ENCODE results near the gene CXCR4.

The CXCR4 gene

GRCh38 chr2:136139631-136140030 lies 21.7 kb upstream of the CXCR4 start:
- DNase-seq (ENCODE audit: insufficient read length) (no peak), FAIRE-seq (peak; percentile 90)
- no peak for TF ChIP-seq TAF1 (IDR thresholded peaks at IDR 0.05; ENCODE audit: borderline replicate concordance, low read depth, low read length)
- TF ChIP-seq POLR2A (IDR thresholded peaks at IDR 0.05; ENCODE audit: low read depth, low read length): no peak
- TF ChIP-seq POLR2AphosphoS5 (IDR thresholded peaks at IDR 0.05; ENCODE audit: low read depth, low read length): no peak

DNA sequence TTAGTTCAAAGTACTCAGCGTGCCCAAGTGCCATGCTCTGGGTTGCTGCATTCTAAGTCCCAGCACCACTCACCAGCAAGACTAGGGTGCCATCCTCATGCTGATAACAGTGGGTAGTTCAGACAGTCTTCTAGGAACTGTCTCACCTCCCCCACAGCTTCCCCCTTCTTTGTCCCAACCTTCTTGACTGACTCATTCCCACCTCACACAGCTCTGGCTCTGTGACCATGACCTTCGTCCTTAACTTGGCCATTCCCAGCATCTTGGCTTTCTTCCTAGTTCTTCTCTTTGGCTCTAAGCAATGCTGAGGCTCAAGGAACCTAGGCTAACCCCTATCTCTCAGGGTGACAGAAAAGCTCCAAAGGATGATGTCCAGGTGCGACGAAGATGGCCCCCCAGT lies 20.0 kb upstream of the CXCR4 start:
- FAIRE-seq (peak; percentile 21), DNase-seq (ENCODE audit: insufficient read length) (no peak)
- TF ChIP-seq POLR2A (IDR thresholded peaks at IDR 0.05; ENCODE audit: low read depth, low read length): no peak
- TF ChIP-seq POLR2AphosphoS5 (IDR thresholded peaks at IDR 0.05; ENCODE audit: low read depth, low read length): no peak
- no peak for TF ChIP-seq TAF1 (IDR thresholded peaks at IDR 0.05; ENCODE audit: borderline replicate concordance, low read depth, low read length)

DNA sequence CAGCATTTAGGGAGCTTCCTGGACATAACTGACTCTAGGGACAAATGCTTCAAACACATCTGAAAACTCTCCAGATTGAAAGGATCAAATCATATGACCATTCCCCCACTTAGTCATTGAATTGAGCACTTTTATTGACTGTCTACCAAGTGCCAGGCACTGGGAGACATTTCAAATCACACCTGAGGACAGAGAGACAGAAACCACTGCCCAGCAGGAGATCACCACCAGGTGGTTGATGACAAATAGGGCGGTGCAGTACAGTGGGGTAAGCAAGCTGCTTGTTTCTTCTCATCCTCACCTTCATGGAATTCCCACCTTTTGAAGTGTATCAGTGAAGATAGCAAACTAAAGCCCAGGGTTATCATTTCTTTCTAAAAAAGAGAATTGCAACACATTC lies 19.0 kb upstream of the CXCR4 start:
- FAIRE-seq (peak; percentile 9), DNase-seq (ENCODE audit: insufficient read length) (no peak)
- TF ChIP-seq TAF1 (IDR thresholded peaks at IDR 0.05; ENCODE audit: borderline replicate concordance, low read depth, low read length) (no peak), POLR2A (IDR thresholded peaks at IDR 0.05; ENCODE audit: low read depth, low read length) (no peak), POLR2AphosphoS5 (IDR thresholded peaks at IDR 0.05; ENCODE audit: low read depth, low read length) (no peak)

DNA sequence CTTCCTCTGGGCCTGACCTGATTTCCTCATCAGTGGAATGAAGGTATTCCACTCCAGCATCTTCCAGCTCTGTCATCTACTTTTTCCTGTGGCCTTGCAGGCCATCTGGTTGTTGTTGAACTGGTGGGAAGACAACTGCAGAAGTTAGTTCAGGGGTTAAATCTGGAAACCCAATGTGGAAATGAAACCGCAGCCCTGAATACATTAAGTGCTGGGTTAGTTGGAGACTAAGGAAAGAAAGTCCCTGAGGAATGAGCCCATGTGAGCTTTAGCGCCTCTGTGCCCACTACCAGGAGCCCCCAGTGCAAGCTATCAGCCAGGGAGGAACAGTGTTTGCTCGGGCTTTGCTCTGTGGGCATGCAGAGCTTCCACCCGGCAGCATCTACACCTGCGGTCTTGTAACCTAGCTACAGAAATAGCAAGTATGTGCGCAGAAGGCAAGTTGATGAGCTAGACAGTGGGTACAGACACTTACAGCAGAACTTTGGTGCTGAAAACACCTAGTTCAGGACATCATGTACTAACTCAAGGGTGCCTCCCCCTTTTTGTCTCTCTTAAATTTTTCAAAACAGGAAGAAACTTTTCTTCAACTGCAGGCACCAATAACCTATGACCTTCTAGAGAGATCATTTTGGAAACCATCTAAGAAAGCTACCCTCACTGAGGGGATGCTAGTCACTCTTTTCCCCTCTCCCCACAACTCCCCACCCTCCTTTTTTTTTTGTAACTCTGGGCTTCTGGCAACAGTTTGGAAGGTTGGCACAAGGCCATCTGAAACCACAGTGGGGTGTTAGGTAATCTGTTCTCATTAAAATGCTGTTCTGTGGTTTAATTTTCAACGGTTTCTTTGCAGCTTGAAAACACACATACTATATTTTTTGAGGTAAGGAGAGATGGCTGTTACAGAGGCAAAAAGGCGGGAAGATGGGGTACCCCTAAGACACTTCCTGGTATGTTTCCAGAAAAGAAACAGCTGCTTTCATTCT lies 18.3 kb upstream of the CXCR4 start:
- TF ChIP-seq POLR2AphosphoS5 (IDR thresholded peaks at IDR 0.05; ENCODE audit: low read depth, low read length): no peak
- TF ChIP-seq POLR2A (IDR thresholded peaks at IDR 0.05; ENCODE audit: low read depth, low read length): no peak
- no peak for TF ChIP-seq TAF1 (IDR thresholded peaks at IDR 0.05; ENCODE audit: borderline replicate concordance, low read depth, low read length)
- no peak for DNase-seq (ENCODE audit: insufficient read length)
- FAIRE-seq: peak; percentile 97

GRCh38 chr2:136135462-136135861 lies 17.5 kb upstream of the CXCR4 start:
- TF ChIP-seq POLR2A (IDR thresholded peaks at IDR 0.05; ENCODE audit: low read depth, low read length) (no peak), POLR2AphosphoS5 (IDR thresholded peaks at IDR 0.05; ENCODE audit: low read depth, low read length) (no peak), TAF1 (IDR thresholded peaks at IDR 0.05; ENCODE audit: borderline replicate concordance, low read depth, low read length) (no peak)
- FAIRE-seq: peak; percentile 84
- no peak for DNase-seq (ENCODE audit: insufficient read length)

GRCh38 chr2:136134126-136134525 lies 16.2 kb upstream of the CXCR4 start:
- no peak for DNase-seq (ENCODE audit: insufficient read length)
- FAIRE-seq: peak; percentile 89

DNA sequence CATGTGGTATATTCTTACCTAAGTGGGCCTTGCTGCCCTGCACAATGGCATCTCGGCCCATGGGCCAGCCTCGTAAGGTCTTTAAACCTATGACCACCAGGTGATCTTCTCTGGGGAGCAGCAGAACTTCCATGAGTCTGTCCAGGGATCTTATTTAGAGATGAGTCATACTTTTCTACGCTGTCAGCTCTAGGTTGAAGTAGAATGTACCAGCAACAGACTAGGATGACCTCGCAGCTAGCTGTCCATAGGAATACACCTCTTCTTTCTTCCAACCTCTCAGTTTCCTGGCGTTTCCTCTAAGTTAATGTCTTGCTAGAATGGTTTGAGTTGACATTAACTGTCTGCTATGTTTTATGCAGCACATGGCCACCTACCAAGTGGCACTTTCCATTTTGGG lies 15.6 kb upstream of the CXCR4 start:
- DNase-seq (ENCODE audit: insufficient read length) (no peak), FAIRE-seq (no peak)
- no peak for TF ChIP-seq TAF1 (IDR thresholded peaks at IDR 0.05; ENCODE audit: borderline replicate concordance, low read depth, low read length)
- no peak for TF ChIP-seq POLR2AphosphoS5 (IDR thresholded peaks at IDR 0.05; ENCODE audit: low read depth, low read length)
- no peak for TF ChIP-seq POLR2A (IDR thresholded peaks at IDR 0.05; ENCODE audit: low read depth, low read length)

More at GRCh38 chr2:136134126-136134525, 16.2 kb upstream of the CXCR4 start:
- TF ChIP-seq TAF1 (IDR thresholded peaks at IDR 0.05; ENCODE audit: borderline replicate concordance, low read depth, low read length) (no peak), POLR2A (IDR thresholded peaks at IDR 0.05; ENCODE audit: low read depth, low read length) (no peak), POLR2AphosphoS5 (IDR thresholded peaks at IDR 0.05; ENCODE audit: low read depth, low read length) (no peak)

GRCh38 chr2:136133176-136133575 lies 15.2 kb upstream of the CXCR4 start:
- DNase-seq (ENCODE audit: insufficient read length) (no peak), FAIRE-seq (peak; percentile 86)
- TF ChIP-seq TAF1 (IDR thresholded peaks at IDR 0.05; ENCODE audit: borderline replicate concordance, low read depth, low read length): no peak
- no peak for TF ChIP-seq POLR2A (IDR thresholded peaks at IDR 0.05; ENCODE audit: low read depth, low read length)
- no peak for TF ChIP-seq POLR2AphosphoS5 (IDR thresholded peaks at IDR 0.05; ENCODE audit: low read depth, low read length)

DNA sequence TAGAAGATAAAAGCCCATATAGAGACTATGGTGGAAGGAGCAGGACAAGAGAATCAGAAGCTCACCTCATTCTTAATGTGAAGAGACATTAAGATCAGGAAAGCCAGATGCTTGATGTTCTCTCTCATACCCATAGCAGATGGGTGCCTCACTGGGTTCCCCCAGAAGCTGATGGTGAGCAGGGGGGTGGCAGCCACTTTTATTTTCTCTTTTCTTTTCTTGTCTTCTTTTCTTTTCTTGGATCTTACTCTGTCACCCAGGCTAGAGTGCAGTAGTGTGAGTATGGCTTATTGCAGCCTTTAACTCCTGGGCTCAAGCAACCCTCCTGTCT lies 14.8 kb upstream of the CXCR4 start:
- no peak for FAIRE-seq
- TF ChIP-seq TAF1 (IDR thresholded peaks at IDR 0.05; ENCODE audit: borderline replicate concordance, low read depth, low read length) (no peak), POLR2A (IDR thresholded peaks at IDR 0.05; ENCODE audit: low read depth, low read length) (no peak), POLR2AphosphoS5 (IDR thresholded peaks at IDR 0.05; ENCODE audit: low read depth, low read length) (no peak)

GRCh38 chr2:136131961-136132824 lies 14.2 kb upstream of the CXCR4 start:
- DNase-seq (ENCODE audit: insufficient read length) (peak; percentile 51), FAIRE-seq (peak; percentile 98)
- TF ChIP-seq TAF1 (IDR thresholded peaks at IDR 0.05; ENCODE audit: borderline replicate concordance, low read depth, low read length): no peak
- peak; percentile 48; the same call in 1 of the 2 replicates for TF ChIP-seq POLR2AphosphoS5 (IDR thresholded peaks at IDR 0.05; ENCODE audit: low read depth, low read length)
- TF ChIP-seq POLR2A (IDR thresholded peaks at IDR 0.05; ENCODE audit: low read depth, low read length): no peak

More for the DNA sequence above, 14.8 kb upstream of the CXCR4 start:
- no peak for DNase-seq (ENCODE audit: insufficient read length)

GRCh38 chr2:136131484-136131960 lies 13.6 kb upstream of the CXCR4 start:
- TF ChIP-seq POLR2A (IDR thresholded peaks at IDR 0.05; ENCODE audit: low read depth, low read length): no peak
- TF ChIP-seq POLR2AphosphoS5 (IDR thresholded peaks at IDR 0.05; ENCODE audit: low read depth, low read length): no peak
- no peak for TF ChIP-seq TAF1 (IDR thresholded peaks at IDR 0.05; ENCODE audit: borderline replicate concordance, low read depth, low read length)

More at GRCh38 chr2:136131484-136131960, 13.6 kb upstream of the CXCR4 start:
- FAIRE-seq (no peak), DNase-seq (ENCODE audit: insufficient read length) (no peak)
